Stimulated activated CD8-positive, alpha-beta memory T cell treated with anti-CD3 and anti-CD28 coated beads, Interleukin-12 subunit alpha, Interleukin-12 subunit beta, amount 100 ng/mL, for 1 hour (primary cell): ENCODE measurements around the gene ABI2.
"Not testable (repeated sequence)": the region's sequence is repeated elsewhere in the genome, so short reads cannot be mapped to it uniquely, and the experiment has no call there.

Experiments
- DNase-seq: peaks from one replicate; pipeline ENCODE4 v3.0.0-alpha.2; 2020; ENCODE audit warnings: low read depth

Gene ABI2

DNA sequence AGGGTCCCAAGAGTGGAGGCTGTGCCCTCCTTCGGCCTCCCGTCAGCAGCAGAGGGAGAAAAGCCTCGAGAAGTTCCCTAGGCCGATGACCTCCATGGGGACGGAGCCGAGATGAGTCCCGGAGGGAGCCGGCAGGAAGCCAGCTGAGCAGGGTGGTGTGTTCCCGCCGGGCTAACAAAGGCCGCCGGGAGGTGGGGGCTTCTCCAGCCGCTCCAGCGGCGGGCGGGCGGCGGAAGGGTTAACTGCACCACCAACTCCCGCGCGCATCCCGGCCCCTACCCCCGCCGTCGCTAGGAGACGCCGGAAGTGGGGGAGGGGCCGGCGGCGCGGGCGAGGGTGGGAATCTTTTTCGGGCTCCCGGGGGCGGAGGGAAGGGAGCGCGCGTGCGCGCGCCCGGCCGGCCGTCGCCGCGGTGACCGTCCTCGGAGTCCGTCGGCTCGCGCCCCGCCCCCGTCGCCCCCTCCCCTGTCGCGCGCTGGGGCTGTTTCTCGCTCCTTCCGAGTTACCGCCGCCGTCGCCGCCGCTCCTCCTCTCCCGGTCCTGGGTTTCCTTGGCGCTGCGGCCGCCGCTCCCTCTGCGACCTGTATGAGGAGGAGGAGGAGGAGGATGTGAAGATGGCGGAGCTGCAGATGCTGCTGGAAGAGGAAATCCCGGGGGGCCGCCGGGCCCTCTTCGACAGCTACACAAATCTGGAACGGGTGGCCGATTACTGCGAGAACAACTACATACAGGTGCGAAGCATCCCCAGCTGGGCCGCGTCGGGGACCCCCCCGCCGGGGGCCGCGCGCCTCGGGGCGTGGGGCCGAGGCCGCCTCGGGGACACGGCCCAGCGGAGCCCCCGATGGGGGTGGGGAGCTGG is at the start of gene ABI2:
ABI2 (plus strand) TSS at position 494 of the 859 bp plus-strand sequence; CDS start at position 615, 121 bp downstream.
- DNase-seq, result peak; percentile 40

DNA sequence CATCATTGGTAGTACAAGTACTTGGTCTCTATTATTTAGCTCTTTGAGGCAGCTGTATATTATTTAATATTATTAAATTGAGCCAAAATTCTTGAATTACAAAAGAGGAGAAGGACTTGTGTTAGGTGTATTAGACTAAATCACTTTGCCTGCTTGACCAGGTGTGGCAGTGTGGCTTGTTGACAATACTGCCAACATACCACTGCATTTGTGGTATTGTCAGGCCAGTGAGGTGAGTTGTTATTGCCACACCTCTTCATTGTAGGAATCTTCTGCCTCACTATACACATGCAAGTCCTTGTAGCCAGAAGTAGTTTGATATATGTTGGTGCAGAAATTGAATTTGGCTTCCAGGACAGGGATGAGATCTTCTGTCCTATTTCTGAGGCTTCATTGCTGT is 48.9 kb upstream of the ABI2 start:
- no peak for DNase-seq

DNA sequence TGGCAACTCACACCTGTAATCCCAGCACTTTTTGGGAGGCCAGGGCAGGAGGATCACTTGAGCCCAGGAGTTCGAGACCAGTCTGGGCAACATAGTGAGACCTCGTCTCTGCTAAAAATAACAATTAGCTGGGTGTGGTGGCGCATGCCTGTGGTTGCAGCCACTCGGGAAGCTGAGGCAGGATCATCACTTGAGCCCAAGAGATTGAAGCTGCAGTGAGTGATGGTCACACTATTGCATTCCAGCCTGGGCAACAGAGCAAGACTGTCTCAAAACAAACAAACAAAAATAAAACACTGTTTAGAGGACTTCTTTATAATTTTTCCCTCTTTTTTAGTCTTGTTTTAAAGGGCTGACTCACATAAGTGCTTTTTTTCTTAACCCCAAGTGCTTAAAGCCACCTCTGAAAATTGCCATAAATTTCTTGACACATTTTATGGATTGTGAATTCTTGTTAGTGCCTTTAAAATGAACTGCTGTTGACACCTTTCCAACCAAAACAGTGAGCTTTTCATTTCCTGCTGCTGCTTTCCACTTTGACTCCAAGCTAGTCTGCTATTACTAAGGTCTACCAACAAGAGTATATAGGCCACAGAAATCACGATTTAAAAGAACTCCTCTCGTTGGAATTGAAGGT is 47.6 kb upstream of the ABI2 start:
- DNase-seq, result no peak

DNA sequence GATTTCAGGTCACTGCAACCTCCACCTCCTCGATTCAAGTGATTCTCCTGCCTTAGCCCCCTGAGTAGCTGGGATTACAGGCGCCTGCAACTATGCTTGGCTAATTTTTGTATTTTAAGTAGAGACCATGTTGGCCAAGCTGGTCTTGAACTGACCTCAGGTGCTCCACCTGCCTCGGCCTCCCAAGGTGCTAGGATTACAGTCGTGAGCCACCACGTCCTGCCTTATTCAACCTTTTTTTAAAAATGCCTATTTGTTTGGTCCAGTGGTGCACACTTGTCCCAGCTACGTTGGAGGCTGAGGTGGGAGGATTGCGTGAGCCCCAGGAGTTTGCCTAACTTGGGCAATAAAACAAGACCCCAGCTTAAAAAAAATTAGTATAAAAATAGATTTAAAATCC is 46.1 kb upstream of the ABI2 start:
- DNase-seq, result no peak

DNA sequence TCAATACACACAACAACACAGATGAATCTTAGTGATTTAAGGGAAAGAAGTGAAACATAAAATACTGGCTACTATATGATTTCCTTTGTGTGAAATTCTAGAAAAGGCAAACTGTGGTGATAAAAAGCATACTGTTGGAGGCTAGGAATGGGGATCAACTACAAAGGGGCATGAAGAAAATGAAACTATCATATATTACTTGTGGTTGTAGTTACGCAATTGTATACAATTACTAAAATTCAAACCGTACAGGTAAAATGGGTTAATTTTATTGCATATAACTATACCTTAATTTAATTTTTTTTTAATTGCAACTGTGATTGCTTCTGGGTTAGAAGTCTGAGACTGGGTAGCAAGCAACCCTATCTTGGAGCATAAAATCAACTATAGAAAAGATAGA is 41.7 kb upstream of the ABI2 start:
- DNase-seq, result no peak

DNA sequence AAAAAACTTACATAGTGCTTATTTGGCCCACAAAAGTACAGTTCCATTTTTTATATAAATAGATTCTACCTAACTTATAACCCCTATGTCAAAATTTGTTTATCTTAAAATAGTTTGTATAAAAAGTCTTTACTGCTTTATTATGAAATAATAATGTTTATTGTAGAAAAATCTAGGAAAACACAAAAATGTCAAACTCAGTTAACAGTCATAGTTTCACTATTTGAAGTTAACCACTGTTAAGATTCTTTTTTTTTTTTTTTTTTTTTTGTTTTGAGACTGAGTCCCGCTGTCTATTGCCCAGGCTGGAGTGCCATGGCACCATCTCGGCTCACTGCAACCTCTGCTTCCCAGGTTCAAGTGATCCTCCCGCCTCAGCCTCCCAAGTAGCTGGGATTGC is 26.5 kb upstream of the ABI2 start:
- no peak for DNase-seq

DNA sequence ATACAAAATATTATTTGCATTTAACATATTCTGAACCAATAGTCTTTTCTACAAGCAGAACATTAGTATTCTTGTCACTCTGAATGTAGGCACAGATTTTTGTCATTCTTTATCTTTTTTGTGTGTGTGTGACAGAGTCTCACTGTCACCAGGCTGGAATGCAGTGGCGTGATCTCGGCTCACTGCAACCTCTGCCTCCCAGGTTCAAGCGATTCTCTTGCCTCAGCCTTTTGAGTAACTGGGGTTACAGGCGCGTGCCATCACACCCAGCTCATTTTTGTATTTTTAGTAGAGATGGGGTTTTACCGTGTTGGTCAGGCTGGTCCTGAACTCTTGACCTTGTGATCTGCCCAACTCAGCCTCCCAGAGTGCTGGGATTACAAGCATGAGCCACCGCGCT is 25.6 kb upstream of the ABI2 start:
- not testable (repeated sequence) for DNase-seq

DNA sequence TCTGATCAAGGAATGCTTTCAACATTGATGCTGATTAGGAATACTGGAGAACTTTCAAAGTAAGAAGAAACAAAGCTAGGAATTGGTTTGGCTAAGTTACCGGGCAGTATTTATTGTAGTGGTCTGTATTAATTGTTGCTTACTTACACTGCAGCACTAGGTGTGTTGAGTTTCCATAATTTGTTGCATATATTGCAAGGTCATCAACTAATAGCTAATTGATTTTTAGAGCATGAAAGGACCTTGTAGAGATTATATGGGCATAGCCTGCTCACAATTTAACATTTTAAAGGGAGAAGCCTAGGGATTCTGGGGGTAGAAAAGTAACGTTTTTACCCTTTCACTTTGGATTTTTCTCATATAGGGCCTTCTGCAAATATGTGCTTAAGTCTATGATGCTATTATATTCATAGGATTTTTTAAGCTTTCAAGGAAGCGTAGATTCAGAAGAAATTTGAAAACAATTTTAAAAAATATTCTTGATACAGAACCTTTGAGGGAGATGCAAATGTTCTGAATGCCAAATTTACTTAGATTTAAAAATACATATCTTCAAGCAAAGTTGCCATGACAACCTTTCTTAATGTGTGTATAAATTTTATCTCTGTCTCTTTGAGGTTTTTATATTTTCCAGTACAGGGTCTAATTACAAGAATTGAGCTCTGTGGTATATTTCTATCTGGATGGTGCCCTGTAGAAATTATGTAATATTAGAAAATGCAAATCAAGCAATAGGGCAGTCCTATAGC is 17.3 kb upstream of the ABI2 start:
- no peak for DNase-seq

DNA sequence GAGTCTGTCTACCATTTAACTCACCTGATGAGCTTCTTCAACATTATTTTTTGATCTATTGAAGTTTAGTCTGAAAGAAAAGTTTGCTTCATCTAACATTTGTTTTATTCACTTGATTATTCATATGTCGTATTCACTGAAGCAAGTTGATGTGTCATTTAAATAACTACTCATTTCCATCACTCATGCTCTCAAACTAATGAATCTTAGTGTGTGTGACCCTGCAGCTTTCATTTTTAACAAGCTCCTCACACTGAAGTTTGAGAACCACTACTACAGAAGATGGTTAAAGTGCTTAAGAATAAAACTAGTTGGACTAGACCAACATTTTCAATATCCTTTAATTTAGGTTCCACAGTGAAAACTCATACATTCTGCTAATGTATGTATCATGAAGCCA is 1.8 kb upstream of the ABI2 start:
- DNase-seq, result no peak

DNA sequence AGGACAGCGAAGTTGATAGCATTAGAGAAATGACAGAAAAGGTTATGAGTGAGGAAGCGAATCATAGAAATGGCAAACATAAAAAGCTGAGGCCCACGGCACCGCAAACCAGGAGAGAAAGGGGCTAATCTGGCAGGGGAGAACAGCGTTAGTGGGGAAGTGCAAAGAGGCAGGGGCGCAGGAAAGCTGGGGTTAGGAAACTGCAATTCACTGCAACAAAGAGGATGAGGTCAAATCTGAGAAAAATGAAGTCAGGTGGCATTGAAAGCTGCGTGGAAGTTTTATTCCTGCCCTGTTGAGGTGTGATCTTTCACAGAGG is 653 bp upstream of the ABI2 start:
- no peak for DNase-seq

DNA sequence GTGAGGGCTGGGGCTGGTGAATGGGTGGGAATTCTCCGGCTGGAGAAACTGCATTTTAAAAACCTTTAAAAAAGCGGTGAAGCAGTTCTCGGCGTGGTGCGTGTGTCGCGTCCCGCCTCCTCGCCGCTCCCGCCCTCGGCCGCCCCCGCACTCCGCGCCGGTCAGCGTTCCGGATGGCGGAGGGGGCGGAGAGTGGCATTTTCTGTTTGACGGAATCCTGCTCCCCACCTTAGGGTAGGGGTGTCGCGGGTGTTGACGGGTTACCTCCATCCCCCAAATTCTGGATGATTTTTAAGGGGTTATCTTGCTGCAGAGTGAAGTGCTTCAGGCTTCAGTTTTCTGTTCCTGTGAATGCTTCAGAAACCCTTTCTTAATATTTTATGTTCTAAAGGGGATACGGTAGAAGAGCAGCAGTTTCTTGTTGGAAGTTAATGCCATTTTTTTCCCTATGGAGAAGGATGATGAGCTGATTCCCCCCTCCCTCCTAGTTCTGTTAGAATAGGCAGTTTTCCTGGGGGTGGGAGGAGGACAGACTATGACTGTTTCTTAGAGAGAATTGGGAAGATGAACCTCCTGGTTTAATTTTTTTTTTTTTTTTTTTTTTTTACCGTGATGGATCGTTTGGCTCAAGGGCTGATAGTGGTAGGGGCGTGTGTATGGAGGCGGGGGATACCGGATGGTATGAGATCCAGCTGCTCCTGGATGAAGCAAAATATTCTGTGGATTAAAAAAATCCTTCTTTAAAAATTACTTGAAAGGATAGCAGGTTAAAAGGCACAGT is 756 bp downstream of the ABI2 start:
- DNase-seq, result no peak

DNA sequence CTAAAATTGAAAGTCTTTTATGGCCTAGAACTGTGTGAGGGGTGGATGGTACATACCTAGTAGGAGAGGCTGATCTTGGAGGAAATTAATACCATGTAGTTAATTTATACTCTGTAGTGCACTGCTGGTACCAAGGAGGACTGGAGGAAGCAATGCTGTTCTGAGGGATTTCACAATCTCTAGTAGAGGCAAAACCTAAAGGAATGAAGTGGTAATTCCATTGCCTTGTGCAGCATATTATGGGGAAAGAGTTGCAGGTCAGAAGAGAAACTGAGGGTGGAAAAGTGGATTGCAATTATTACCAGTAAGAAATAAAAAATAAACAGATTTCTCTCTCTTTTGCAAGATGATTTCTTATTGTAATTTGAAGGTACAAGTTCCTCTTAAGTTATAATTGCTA is 2.2 kb downstream of the ABI2 start:
- no peak for DNase-seq

DNA sequence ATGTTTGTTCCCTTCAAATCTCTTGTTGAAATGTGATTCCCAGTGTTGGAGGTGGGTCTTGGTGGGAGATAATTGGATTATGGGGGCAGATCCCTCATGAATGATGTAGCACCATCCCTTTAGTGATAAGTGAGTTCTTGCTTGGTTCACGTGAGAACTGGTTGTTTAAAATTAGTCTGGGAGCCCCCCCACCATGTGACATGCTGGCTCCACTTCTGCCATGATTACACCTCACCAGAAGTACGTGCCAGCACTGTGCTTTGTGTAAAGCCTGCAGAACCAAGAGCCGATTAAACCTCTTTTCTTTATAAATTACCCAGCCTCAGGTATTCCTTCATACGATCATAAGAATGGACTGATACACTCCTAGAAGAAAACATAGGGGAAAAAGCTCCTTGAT is 10.1 kb downstream of the ABI2 start:
- no peak for DNase-seq

DNA sequence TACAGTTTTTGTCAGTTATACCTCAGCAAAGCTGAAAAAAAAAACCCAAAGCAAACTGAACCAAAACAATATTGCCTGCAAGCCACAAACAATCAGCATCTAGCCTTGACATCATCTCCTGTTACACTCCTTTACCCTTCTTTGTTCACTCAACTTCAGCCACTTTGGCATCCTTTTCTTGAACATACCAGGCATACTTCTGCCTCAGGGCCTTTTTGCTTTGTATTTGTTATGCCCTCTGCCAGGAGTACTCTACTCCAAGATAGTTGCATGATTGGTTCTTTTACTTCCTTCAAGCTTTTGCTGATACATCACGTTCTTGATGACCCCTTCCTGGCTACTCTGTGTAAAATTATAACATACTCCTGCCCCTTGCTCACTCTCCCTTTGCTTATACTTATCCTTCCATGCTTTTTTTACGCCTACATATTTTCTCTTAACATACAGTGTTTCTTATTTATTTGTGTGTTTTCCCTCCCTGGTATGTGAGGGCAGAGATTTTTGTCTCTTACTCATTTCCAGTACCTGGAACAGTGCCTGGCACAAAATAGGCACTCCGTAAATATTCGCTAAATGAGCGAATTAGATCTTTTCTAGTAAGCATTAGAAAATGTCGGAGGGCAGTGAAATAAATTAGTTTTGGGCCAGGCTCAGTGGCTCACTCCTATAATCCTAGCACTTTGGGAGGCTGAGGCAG is 12.7 kb downstream of the ABI2 start:
- no peak for DNase-seq

DNA sequence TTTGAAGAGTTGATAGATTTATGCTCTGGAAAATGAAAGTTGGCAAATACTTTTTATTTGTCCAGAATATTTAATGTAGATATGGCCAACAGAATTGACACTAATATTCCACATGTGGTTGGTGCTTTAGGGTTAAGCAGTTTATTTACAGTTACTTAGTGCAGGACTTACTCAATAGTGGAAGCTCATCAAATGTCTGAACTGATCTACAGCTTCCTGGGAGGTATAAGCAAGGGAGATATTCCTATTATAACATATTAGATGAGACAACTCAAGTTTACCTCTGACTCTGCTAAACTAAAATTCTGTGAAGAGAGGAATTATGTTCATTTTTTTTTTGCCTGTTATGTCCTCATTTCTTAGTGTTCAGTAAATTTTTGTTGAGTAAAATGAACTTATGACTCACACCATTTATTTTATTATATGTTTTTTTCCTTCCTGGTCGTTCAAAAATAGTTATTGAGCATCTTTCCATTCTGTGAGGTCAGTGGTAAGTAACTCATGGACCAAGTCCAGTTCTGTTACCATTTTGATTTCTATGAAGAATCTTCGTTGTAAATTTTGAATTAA is 13.6 kb downstream of the ABI2 start:
- no peak for DNase-seq

DNA sequence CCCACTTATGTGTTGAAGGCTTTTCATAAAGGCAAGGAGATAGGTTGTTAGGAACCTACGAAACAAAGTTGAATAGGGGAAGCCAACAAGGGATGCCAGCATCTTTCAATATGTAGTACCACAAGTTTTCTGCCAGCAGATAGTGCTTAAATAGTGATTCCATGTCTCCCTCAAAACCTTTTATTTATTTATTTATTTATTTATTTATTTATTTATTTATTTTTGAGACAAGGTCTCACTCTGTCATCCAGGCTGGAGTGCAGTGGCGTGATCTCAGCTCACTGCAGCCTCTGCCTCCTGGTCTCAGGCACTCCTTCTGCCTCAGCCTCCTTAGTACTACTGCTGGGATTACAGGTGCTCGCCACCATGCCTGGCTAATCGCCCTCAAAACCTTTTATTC is 14.2 kb downstream of the ABI2 start:
- not testable (repeated sequence) for DNase-seq

DNA sequence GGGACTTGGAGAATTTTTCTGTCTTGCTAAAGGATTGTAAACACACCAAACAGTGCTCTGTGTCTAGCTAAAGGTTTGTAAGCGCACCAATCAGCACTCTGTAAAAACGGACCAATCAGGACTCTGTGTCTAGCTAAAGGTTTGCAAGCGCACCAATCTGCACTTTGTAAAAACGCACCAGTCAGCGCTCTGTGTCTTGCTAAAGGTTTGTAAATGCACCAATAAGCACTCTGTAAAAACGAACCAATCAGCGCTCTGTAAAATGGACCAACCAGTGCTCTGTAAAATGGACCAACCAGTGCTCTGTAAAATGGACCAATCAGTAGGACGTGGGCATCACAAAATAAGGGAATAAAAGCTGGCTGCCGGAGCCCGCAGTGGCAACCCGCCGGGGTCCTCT is 16.5 kb downstream of the ABI2 start:
- DNase-seq, result no peak

DNA sequence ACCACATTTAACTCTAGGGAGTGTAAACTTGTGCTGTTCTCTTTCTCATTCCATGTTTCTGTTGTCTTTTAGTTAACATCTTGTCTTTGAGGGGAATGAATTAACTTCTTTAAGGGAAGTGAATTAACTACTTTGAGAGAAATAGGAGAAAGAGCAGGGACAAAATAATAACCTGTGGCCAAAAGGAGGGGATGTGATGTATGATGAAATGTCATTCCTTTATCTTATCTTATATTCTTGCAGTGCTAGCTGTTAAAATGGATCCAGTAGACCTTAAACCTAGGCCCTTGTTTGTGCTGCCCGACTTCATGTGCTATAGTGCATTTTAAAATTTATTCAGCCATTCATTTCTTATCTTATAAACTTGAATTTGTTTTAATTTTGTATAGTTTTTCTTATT is 18.4 kb downstream of the ABI2 start:
- no peak for DNase-seq

DNA sequence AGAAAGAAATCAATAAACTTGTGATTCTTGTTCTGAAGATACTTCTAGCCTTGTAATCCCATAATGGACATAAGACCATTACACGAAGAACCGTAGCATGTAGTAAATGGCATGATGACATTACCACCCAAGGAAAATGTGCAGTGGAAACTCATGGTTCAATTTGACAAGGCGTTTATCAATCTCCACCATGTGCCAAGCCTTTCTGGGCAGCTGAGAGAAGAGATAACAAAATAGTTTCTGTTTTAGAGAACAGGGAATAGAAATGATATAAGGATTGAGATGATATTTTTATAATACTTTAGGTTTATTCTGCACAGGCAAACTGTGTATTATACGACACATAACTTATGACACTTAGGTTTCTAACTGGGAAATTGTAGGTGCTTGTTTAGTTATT is 19.2 kb downstream of the ABI2 start:
- DNase-seq, result no peak

DNA sequence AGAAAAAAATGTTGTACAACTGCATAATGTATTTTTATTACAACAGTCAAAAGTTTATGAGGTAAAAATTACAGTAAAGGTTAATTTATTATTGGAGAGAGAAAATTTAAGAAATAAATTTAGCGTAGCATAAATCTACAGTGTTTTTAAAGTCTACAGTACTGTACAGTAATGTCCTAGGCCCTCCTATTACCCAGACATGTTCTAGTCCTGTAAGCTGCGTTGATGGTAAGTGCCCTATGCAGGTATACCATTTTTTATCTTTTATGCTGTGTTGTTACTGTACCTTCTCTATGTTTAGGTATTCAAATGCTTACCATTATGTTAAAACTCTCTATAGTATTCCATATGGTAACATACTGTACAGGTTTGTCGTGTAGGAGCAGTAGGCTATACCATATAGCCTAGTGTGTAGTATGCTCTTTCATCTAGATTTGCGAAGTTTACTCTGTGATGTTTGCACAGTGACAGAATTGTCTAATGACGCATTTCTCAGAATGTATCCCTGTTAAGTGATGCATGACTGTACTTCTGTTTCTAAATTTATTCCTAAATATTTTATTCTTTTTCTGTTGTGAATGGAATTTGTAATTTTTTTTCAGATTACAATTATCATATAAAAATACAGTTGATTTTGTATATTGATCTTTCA is 24.5 kb downstream of the ABI2 start:
- DNase-seq, result no peak

DNA sequence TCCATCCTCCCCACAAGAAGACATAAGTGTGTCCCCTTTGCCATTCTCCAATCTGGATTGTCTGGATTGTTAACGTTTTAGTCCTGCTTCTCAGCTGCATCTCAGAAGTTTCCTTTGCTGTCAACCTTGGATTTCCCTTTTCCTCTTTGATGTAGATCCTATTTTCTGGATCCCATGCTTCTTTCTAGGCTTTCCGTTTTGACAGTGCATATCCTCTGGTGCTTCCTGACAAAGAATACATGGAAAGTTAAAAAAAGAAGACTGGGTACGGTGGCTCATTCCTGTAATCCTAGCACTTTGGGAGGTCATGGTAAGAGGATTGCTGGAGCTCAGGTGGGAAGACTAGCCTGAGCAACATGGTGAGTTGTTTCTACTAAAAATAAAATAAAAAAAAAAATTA is 26.8 kb downstream of the ABI2 start:
- no peak for DNase-seq
